ENCODE measurements around the gene RUNX2.

The RUNX2 gene

GRCh38 chr6:45527210-45527609 lies 199.1 kb downstream of the RUNX2 start:
- Histone ChIP-seq H3K9me3 (ENCODE audit: severe bottlenecking) (no peaks in the 10 kb centered on the region), H3K27me3 (ENCODE audit: insufficient read depth, poor library complexity, severe bottlenecking) (no peaks in the 10 kb centered on the region), H3K4me1 (ENCODE audit: insufficient read depth, poor library complexity, severe bottlenecking) (no peaks in the 10 kb centered on the region), H3K27ac (ENCODE audit: poor library complexity, severe bottlenecking) (no peak overlapping the region), H3K36me3 (ENCODE audit: low read depth) (peaks cover 7% of the 10 kb centered on the region; the same call in 1 of the 2 replicates), H3K4me3 (ENCODE audit: severe bottlenecking) (no peak overlapping the region)
- ATAC-seq (ENCODE audit: low read depth) (no peak), DNase-seq (ENCODE audit: low spot score) (no peak)
- TF ChIP-seq CTCF (IDR thresholded peaks at IDR 0.05; ENCODE audit: poor library complexity, severe bottlenecking): no peak

GRCh38 chr6:45531999-45532595 lies 204.0 kb downstream of the RUNX2 start:
- no peaks in the 10 kb centered on the region for H3K27me3 ChIP-seq (ENCODE audit: insufficient read depth, poor library complexity, severe bottlenecking)
- ATAC-seq (ENCODE audit: low read depth) (no peak), DNase-seq (ENCODE audit: low spot score) (no peak)
- H3K36me3 ChIP-seq (ENCODE audit: low read depth): no peaks in the 10 kb centered on the region
- no peaks in the 10 kb centered on the region for H3K9me3 ChIP-seq (ENCODE audit: severe bottlenecking)
- H3K4me3 ChIP-seq (ENCODE audit: severe bottlenecking): no peak overlapping the region
- no peak for TF ChIP-seq CTCF (IDR thresholded peaks at IDR 0.05; ENCODE audit: poor library complexity, severe bottlenecking)
- no peak overlapping the region for H3K27ac ChIP-seq (ENCODE audit: poor library complexity, severe bottlenecking)
- no peaks in the 10 kb centered on the region for H3K4me1 ChIP-seq (ENCODE audit: insufficient read depth, poor library complexity, severe bottlenecking)

- H3K27ac ChIP-seq (ENCODE audit: poor library complexity, severe bottlenecking): no peak overlapping the region
- H3K27me3 ChIP-seq (ENCODE audit: insufficient read depth, poor library complexity, severe bottlenecking): no peaks in the 10 kb centered on the region
- no peaks in the 10 kb centered on the region for H3K4me1 ChIP-seq (ENCODE audit: insufficient read depth, poor library complexity, severe bottlenecking)
- no peak overlapping the region for H3K4me3 ChIP-seq (ENCODE audit: severe bottlenecking)
- no peaks in the 10 kb centered on the region for H3K9me3 ChIP-seq (ENCODE audit: severe bottlenecking)
- ATAC-seq (ENCODE audit: low read depth) (no peak), DNase-seq (ENCODE audit: low spot score) (no peak)
- H3K36me3 ChIP-seq (ENCODE audit: low read depth): no peaks in the 10 kb centered on the region
- no peak for TF ChIP-seq CTCF (IDR thresholded peaks at IDR 0.05; ENCODE audit: poor library complexity, severe bottlenecking)
Observed at GRCh38 chr6:45532721-45533210, 204.6 kb downstream of the RUNX2 start.

- TF ChIP-seq CTCF (IDR thresholded peaks at IDR 0.05; ENCODE audit: poor library complexity, severe bottlenecking): no peak
- H3K9me3 ChIP-seq (ENCODE audit: severe bottlenecking): no peaks in the 10 kb centered on the region
- no peak for ATAC-seq (ENCODE audit: low read depth)
- no peak overlapping the region for H3K27ac ChIP-seq (ENCODE audit: poor library complexity, severe bottlenecking)
- H3K4me3 ChIP-seq (ENCODE audit: severe bottlenecking): no peak overlapping the region
- no peak for DNase-seq (ENCODE audit: low spot score)
- H3K27me3 ChIP-seq (ENCODE audit: insufficient read depth, poor library complexity, severe bottlenecking): no peaks in the 10 kb centered on the region
- H3K36me3 ChIP-seq (ENCODE audit: low read depth): no peaks in the 10 kb centered on the region
- H3K4me1 ChIP-seq (ENCODE audit: insufficient read depth, poor library complexity, severe bottlenecking): no peaks in the 10 kb centered on the region
Observed at GRCh38 chr6:45533386-45533785, 205.3 kb downstream of the RUNX2 start.

- ATAC-seq (ENCODE audit: low read depth) (no peak), DNase-seq (ENCODE audit: low spot score) (no peak)
- Histone ChIP-seq H3K27me3 (ENCODE audit: insufficient read depth, poor library complexity, severe bottlenecking) (no peaks in the 10 kb centered on the region), H3K4me3 (ENCODE audit: severe bottlenecking) (no peak overlapping the region), H3K27ac (ENCODE audit: poor library complexity, severe bottlenecking) (no peak overlapping the region), H3K4me1 (ENCODE audit: insufficient read depth, poor library complexity, severe bottlenecking) (no peaks in the 10 kb centered on the region), H3K9me3 (ENCODE audit: severe bottlenecking) (no peaks in the 10 kb centered on the region), H3K36me3 (ENCODE audit: low read depth) (no peaks in the 10 kb centered on the region)
- no peak for TF ChIP-seq CTCF (IDR thresholded peaks at IDR 0.05; ENCODE audit: poor library complexity, severe bottlenecking)
Observed at GRCh38 chr6:45535933-45536332, 207.8 kb downstream of the RUNX2 start.

Data from RWPE2 (cell line).